ENCODE data around the gene CORO2B. TPM values are rescaled to one million over a fixed set of nuclear protein-coding genes. Genes with fewer than 3 reads are reported as not detected.

The CORO2B gene
- total RNA-seq, 1 experiment from 2014 or later: 3.8 TPM

- intact Hi-C loops (cut with micrococcal nuclease; ENCODE audit: unreplicated experiment): no loop called here
- Histone ChIP-seq H3K27ac (ENCODE audit: low read depth, low read length, poor library complexity, severe bottlenecking) (no peak overlapping the region), H3K36me3 (ENCODE audit: insufficient read depth, low read length, poor library complexity, severe bottlenecking) (no peaks in the 10 kb centered on the region), H3K4me1 (ENCODE audit: insufficient read depth, low read length, poor library complexity, severe bottlenecking) (no peaks in the 10 kb centered on the region), H3K27me3 (replicated peaks; ENCODE audit: insufficient read depth, low read depth, low read length, poor library complexity) (no peaks in the 10 kb centered on the region), H3K9me3 (ENCODE audit: low read depth, low read length, poor library complexity, severe bottlenecking) (no peaks in the 10 kb centered on the region), H3K4me3 (ENCODE audit: low read depth, low read length, poor library complexity, severe bottlenecking) (no peak overlapping the region)
- CTCF ChIA-PET: no interaction called here
- BruUV-seq (replicated peaks): no TSS peak
- DNase-seq (ENCODE audit: low spot score): no peak
- TF ChIP-seq EZH2 (IDR thresholded peaks at IDR 0.05; ENCODE audit: borderline replicate concordance, low read depth, low read length, poor library complexity, severe bottlenecking) (no peak), CTCF (conservative IDR thresholded peaks at IDR 0.05; ENCODE audit: low read depth, low read length) (no peak)
- POLR2A ChIA-PET (ENCODE audit: low non-redundant PET): no interaction called here
These were observed 104.2 kb downstream of the CORO2B start for GRCh38 chr15:68683026-68683425.

GRCh38 chr15:68683551-68683950, 104.8 kb downstream of the CORO2B start:
- H3K27me3 ChIP-seq (replicated peaks; ENCODE audit: insufficient read depth, low read depth, low read length, poor library complexity): no peaks in the 10 kb centered on the region
- no peaks in the 10 kb centered on the region for H3K36me3 ChIP-seq (ENCODE audit: insufficient read depth, low read length, poor library complexity, severe bottlenecking)
- H3K4me3 ChIP-seq (ENCODE audit: low read depth, low read length, poor library complexity, severe bottlenecking): no peak overlapping the region
- no TSS peak for BruUV-seq (replicated peaks)
- H3K27ac ChIP-seq (ENCODE audit: low read depth, low read length, poor library complexity, severe bottlenecking): no peak overlapping the region
- H3K4me1 ChIP-seq (ENCODE audit: insufficient read depth, low read length, poor library complexity, severe bottlenecking): no peaks in the 10 kb centered on the region
- intact Hi-C loops (cut with micrococcal nuclease; ENCODE audit: unreplicated experiment): no loop called here
- no peak for TF ChIP-seq CTCF (conservative IDR thresholded peaks at IDR 0.05; ENCODE audit: low read depth, low read length)
- TF ChIP-seq EZH2 (IDR thresholded peaks at IDR 0.05; ENCODE audit: borderline replicate concordance, low read depth, low read length, poor library complexity, severe bottlenecking): no peak
- CTCF ChIA-PET: no interaction called here
- POLR2A ChIA-PET (ENCODE audit: low non-redundant PET): no interaction called here
- DNase-seq (ENCODE audit: low spot score): no peak
- H3K9me3 ChIP-seq (ENCODE audit: low read depth, low read length, poor library complexity, severe bottlenecking): no peaks in the 10 kb centered on the region

- POLR2A ChIA-PET (ENCODE audit: low non-redundant PET): no interaction called here
- Histone ChIP-seq H3K4me1 (ENCODE audit: insufficient read depth, low read length, poor library complexity, severe bottlenecking) (no peaks in the 10 kb centered on the region), H3K4me3 (ENCODE audit: low read depth, low read length, poor library complexity, severe bottlenecking) (no peak overlapping the region), H3K9me3 (ENCODE audit: low read depth, low read length, poor library complexity, severe bottlenecking) (no peaks in the 10 kb centered on the region), H3K27me3 (replicated peaks; ENCODE audit: insufficient read depth, low read depth, low read length, poor library complexity) (no peaks in the 10 kb centered on the region), H3K36me3 (ENCODE audit: insufficient read depth, low read length, poor library complexity, severe bottlenecking) (no peaks in the 10 kb centered on the region), H3K27ac (ENCODE audit: low read depth, low read length, poor library complexity, severe bottlenecking) (no peak overlapping the region)
- TF ChIP-seq CTCF (conservative IDR thresholded peaks at IDR 0.05; ENCODE audit: low read depth, low read length) (no peak), EZH2 (IDR thresholded peaks at IDR 0.05; ENCODE audit: borderline replicate concordance, low read depth, low read length, poor library complexity, severe bottlenecking) (no peak)
- DNase-seq (ENCODE audit: low spot score): no peak
- BruUV-seq (replicated peaks): no TSS peak
- intact Hi-C loops (cut with micrococcal nuclease; ENCODE audit: unreplicated experiment): no loop called here
- CTCF ChIA-PET: no interaction called here
These were observed 105.7 kb downstream of the CORO2B start for GRCh38 chr15:68684476-68684875.

Measured in A673 (cell line).